NCI-H146 treated with DMSO at 0.1 percent for 48 hours (cell line): ENCODE data around the gene PCK2.
A peak's percentile ranks its signal among the peaks of the same experiment; 100 is the strongest.

Experiments
- DNase-seq: peaks from one replicate; lab custom pipeline; 2025; ENCODE audit not compliant: unreplicated experiment; lab: John Stamatoyannopoulos, UW

PCK2 gene

GRCh38 chr14:24135834-24136683 lies 41.9 kb downstream of the PCK2 start, which contains the start of gene PSME1:
Gene PSME1, plus strand, starts transcription at chr14:24136194. Its CDS starts 69 bp downstream, at chr14:24136263.
- DNase-seq: peak; percentile 84

- no peak for DNase-seq
These were observed 42.8 kb downstream of the PCK2 start for GRCh38 chr14:24136684-24137528.

- DNase-seq: no peak
These were observed 43.7 kb downstream of the PCK2 start for GRCh38 chr14:24137529-24138395.

GRCh38 chr14:24138396-24139271 lies 44.5 kb downstream of the PCK2 start:
- no peak for DNase-seq

- DNase-seq: no peak
These were observed 45.3 kb downstream of the PCK2 start for GRCh38 chr14:24139272-24139934.

GRCh38 chr14:24141097-24141880 lies 47.2 kb downstream of the PCK2 start, which contains the start of gene EMC9:
Gene EMC9, minus strand, starts transcription at chr14:24141591. Its CDS starts 287 bp downstream, at chr14:24141304.
- DNase-seq: peak; percentile 98

GRCh38 chr14:24143511-24143910 lies 49.4 kb downstream of the PCK2 start:
- DNase-seq: no peak

GRCh38 chr14:24144451-24144850 lies 50.3 kb downstream of the PCK2 start:
- DNase-seq: no peak

- DNase-seq: no peak
These were observed 51.1 kb downstream of the PCK2 start for GRCh38 chr14:24145219-24145618.

- DNase-seq: no peak
These were observed 51.8 kb downstream of the PCK2 start for GRCh38 chr14:24145690-24146452.

GRCh38 chr14:24146453-24146977 lies 52.4 kb downstream of the PCK2 start, which contains the start of gene PSME2:
Gene PSME2, minus strand, starts transcription at chr14:24146610. Its CDS starts 29 bp downstream, at chr14:24146581.
- DNase-seq: peak; percentile 94

- DNase-seq: peak; percentile 97
These were observed 53.1 kb downstream of the PCK2 start, which contains the start of gene RNF31 for GRCh38 chr14:24146978-24147760. Gene RNF31, plus strand, starts transcription at chr14:24147498. Its CDS starts 201 bp downstream, at chr14:24147699.

GRCh38 chr14:24147761-24148428 lies 53.8 kb downstream of the PCK2 start:
- DNase-seq: no peak

- no peak for DNase-seq
These were observed 55.3 kb downstream of the PCK2 start for GRCh38 chr14:24149302-24149969.

- DNase-seq: no peak
These were observed 56.0 kb downstream of the PCK2 start for GRCh38 chr14:24150061-24150460.
